DND-41 (cell line): ENCODE results near the gene HMGCL.

Experiments
- CTCF ChIP-seq: IDR thresholded peaks from 2 replicates; pipeline ENCODE4 v1.5.1; 2012; ENCODE audit warnings: borderline replicate concordance, low read length, moderate library complexity, mild to moderate bottlenecking; ENCODE audit not compliant: poor library complexity, severe bottlenecking; ENCODE audit errors: extremely low read depth
- EZH2 ChIP-seq: IDR thresholded peaks from 3 replicates; pipeline ENCODE4 v1.6.1; 2012; ENCODE audit warnings: borderline replicate concordance, low read depth, mild to moderate bottlenecking, moderate library complexity, low read length, inconsistent platforms; ENCODE audit not compliant: severe bottlenecking

- TF ChIP-seq EZH2 (no peak), CTCF (no peak)
Observed at GRCh38 chr1:23807453-23807852, 17.8 kb downstream of the HMGCL start.
